LNCaP clone FGC (cell line): ENCODE results near the gene RPS6KA1.

Source experiments
- DNase-seq: peaks from one replicate; pipeline ENCODE4 v3.0.0-alpha.2; 2011; ENCODE audit warnings: low read depth
- H3K4me3 ChIP-seq: 2 replicates; pipeline ENCODE4 v1.5.1; 2011; ENCODE audit warnings: mild to moderate bottlenecking, low read depth, low read length, control low read depth
- CTCF ChIP-seq: IDR thresholded peaks from 2 replicates; pipeline ENCODE4 v1.5.1; 2012; ENCODE audit warnings: mild to moderate bottlenecking; ENCODE audit not compliant: control insufficient read depth, insufficient read depth; ENCODE audit errors: extremely low read depth

The RPS6KA1 gene

GRCh38 chr1:26538480-26539412, 9.2 kb downstream of the RPS6KA1 start:
- no peak for DNase-seq
- peak; percentile 37; the same call in 1 of the 2 replicates for TF ChIP-seq CTCF
- H3K4me3 ChIP-seq, result no peak overlapping the region

- no peak for DNase-seq
- no peak overlapping the region for H3K4me3 ChIP-seq
- no peak for TF ChIP-seq CTCF
These were observed 10.2 kb downstream of the RPS6KA1 start for GRCh38 chr1:26539722-26540121.

- no peak for DNase-seq
- H3K4me3 ChIP-seq, result no peak overlapping the region
- no peak for TF ChIP-seq CTCF
These were observed 10.8 kb downstream of the RPS6KA1 start for GRCh38 chr1:26540351-26540750.

GRCh38 chr1:26541431-26541815, 11.9 kb downstream of the RPS6KA1 start:
- no peak for TF ChIP-seq CTCF
- no peak overlapping the region for H3K4me3 ChIP-seq
- DNase-seq, result no peak

GRCh38 chr1:26541816-26542711, 12.5 kb downstream of the RPS6KA1 start:
- H3K4me3 ChIP-seq, result no peak overlapping the region
- no peak for DNase-seq
- no peak for TF ChIP-seq CTCF

- no peak for TF ChIP-seq CTCF
- no peak overlapping the region for H3K4me3 ChIP-seq
- no peak for DNase-seq
These were observed 13.3 kb downstream of the RPS6KA1 start for GRCh38 chr1:26542771-26543451.
